Erythroblast (primary cell): ENCODE results near the gene ANKRD12.

Experiments
- GATA1 ChIP-seq: IDR thresholded peaks from 2 replicates; pipeline ENCODE4 v1.6.1; 2011; ENCODE audit warnings: low read depth, mild to moderate bottlenecking, control low read depth, low read length, moderate library complexity
- POLR2A ChIP-seq: IDR thresholded peaks from 2 replicates; pipeline ENCODE4 v1.6.1; 2011; ENCODE audit warnings: mild to moderate bottlenecking, low read length

GRCh38 chr18:9297007-9297393 is 160.4 kb downstream of the ANKRD12 start:
- TF ChIP-seq POLR2A (no peak), GATA1 (no peak)
